ENCODE measurements around the gene CFD.

GRCh38 chr19:906480-906879, 47.0 kb downstream of the CFD start:
- no peak for TF ChIP-seq CTCF (optimal IDR thresholded peaks at IDR 0.05 in 1 of 3, IDR thresholded peaks at IDR 0.05 in 1 of 3, conservative IDR thresholded peaks at IDR 0.05 in 1 of 3; ENCODE audit: extremely low read depth in 1 of 3, insufficient read depth in 2 of 3, low read length in 3 of 3)
- no peak for TF ChIP-seq EZH2 (IDR thresholded peaks at IDR 0.05; ENCODE audit: low read length)
